HepG2 (cell line): ENCODE measurements around the gene TASOR2. TPM values are rescaled to one million over a fixed set of nuclear protein-coding genes. Genes with fewer than 3 reads are reported as not detected.

Experiments
- ATAC-seq: fragments of 200-7000 bp; cut with Tn5 transposase; 3 replicates; pipeline ENCODE4 v1.9.1; 2020; ENCODE audit warnings: mild to moderate bottlenecking, moderate library complexity
- BruUV-seq: library from RNA; stranded (reverse); fragments of 400-500 nt; replicated peaks from 2 replicates; lab custom pipeline; 2021; lab: Mats Ljungman, UMichigan
- CTCF ChIA-PET: fragments of 300-600 bp; formaldehyde crosslinking; extraction: SDS; loops from one replicate; lab custom pipeline; 2021; ENCODE audit warnings: low total read pairs, inconsistent platforms, low intra/inter-chr PET ratio; lab: Yijun Ruan, JAX
- POLR2A ChIA-PET: fragments of 350-600 bp; sonication (Branson Sonifier 250); formaldehyde crosslinking; loops from one replicate; lab custom pipeline; 2020; ENCODE audit warnings: antibody characterized with exemption, inconsistent platforms; lab: Yijun Ruan, JAX
- DNase-seq: peaks from one replicate; pipeline ENCODE4 v3.0.0-alpha.2; 2015; ENCODE audit warnings: low spot score
- FAIRE-seq: peaks from 3 replicates; lab custom pipeline; 2011; peaks lifted over from hg19 to GRCh38; lab: Jason Lieb, UNC
- H2AFZ ChIP-seq: one replicate; pipeline ENCODE4 v1.6.1; 2011; ENCODE audit warnings: low read length, inconsistent platforms
- H3K27ac ChIP-seq: fragments of 300-600 bp; 3 replicates; pipeline ENCODE4 v1.8.0; 2011; ENCODE audit warnings: mixed run types, mild to moderate bottlenecking, mixed read lengths, low read length, inconsistent platforms; ENCODE audit not compliant: insufficient read depth; ENCODE audit errors: extremely low read length
- H3K27me3 ChIP-seq, 2 experiments: fragments of 200-600 bp in 1 of 2; 2 replicates in 1 of 2; 3 replicates in 1 of 2; pipeline versions ENCODE4 v1.6.0 to v1.8.0; 2011; ENCODE audit warnings: low read length in 2 of 2, mild to moderate bottlenecking in 2 of 2, moderate library complexity in 2 of 2, inconsistent platforms in 1 of 2; ENCODE audit not compliant: insufficient read depth in 2 of 2, control insufficient read depth in 1 of 2
- H3K36me3 ChIP-seq, 2 experiments: fragments of 200-600 bp in 1 of 2; replicated peaks in 1 of 2; 2 replicates in 1 of 2; 3 replicates in 1 of 2; pipeline versions ENCODE4 v1.5.1 to v1.8.0; 2011; ENCODE audit warnings: low read length in 2 of 2, inconsistent platforms in 1 of 2; ENCODE audit not compliant: insufficient read depth in 2 of 2, control insufficient read depth in 1 of 2
- H3K4me1 ChIP-seq: 2 replicates; pipeline ENCODE4 v1.5.1; 2012; ENCODE audit warnings: low read length, inconsistent platforms; ENCODE audit not compliant: insufficient read depth
- H3K4me2 ChIP-seq: 2 replicates; pipeline ENCODE4 v1.6.0; 2011; ENCODE audit warnings: low read depth, low read length, inconsistent platforms
- H3K4me3 ChIP-seq, 3 experiments: fragments of 200-600 bp in 1 of 3; sonication (generic), shearing (Covaris generic) in 1 of 3; replicated peaks in 1 of 3; 2 replicates each; pipeline ENCODE4 v1.5.1; 2011 to 2016; ENCODE audit warnings: low read length in 3 of 3, inconsistent platforms in 2 of 3, low read depth in 2 of 3, mild to moderate bottlenecking in 2 of 3, control low read depth in 1 of 3, mixed read lengths in 1 of 3; ENCODE audit not compliant: insufficient read depth in 1 of 3
- H3K79me2 ChIP-seq: one replicate; pipeline ENCODE4 v1.6.1; 2011; ENCODE audit warnings: low read length, inconsistent platforms; ENCODE audit not compliant: insufficient read depth
- H3K9ac ChIP-seq: 2 replicates; pipeline ENCODE4 v1.6.0; 2011; ENCODE audit warnings: mild to moderate bottlenecking, low read depth, low read length, inconsistent platforms; ENCODE audit not compliant: insufficient read depth
- H3K9me3 ChIP-seq: 2 replicates; pipeline ENCODE4 v1.5.1; 2012; ENCODE audit warnings: mild to moderate bottlenecking, low read length
- H4K20me1 ChIP-seq: 2 replicates; pipeline ENCODE4 v1.6.0; 2011; ENCODE audit warnings: inconsistent platforms, mild to moderate bottlenecking, low read length, moderate library complexity; ENCODE audit not compliant: insufficient read depth
- CBX1 ChIP-seq: IDR thresholded peaks from one replicate; pipeline ENCODE4 v1.6.1; 2016; ENCODE audit warnings: antibody characterized with exemption, low read depth
- ESRRA ChIP-seq: sonication (generic); formaldehyde crosslinking; IDR thresholded peaks from 2 replicates; pipeline ENCODE4 v1.5.1; 2020; ENCODE audit warnings: mild to moderate bottlenecking, low read depth, missing genetic modification reagents
- KAT8 ChIP-seq: IDR thresholded peaks from 2 replicates; pipeline ENCODE4 v1.6.1; 2016; ENCODE audit warnings: missing genetic modification reagents, missing compliant biosample characterization
- RBM39 ChIP-seq: fragments of 200-400 bp; formaldehyde crosslinking; IDR thresholded peaks from one replicate; pipeline ENCODE4 v1.6.1; 2018; ENCODE audit warnings: antibody characterized with exemption, mild to moderate bottlenecking, low read depth, low read length; ENCODE audit not compliant: poor library complexity, severe bottlenecking
- SALL1 ChIP-seq: sonication (generic); formaldehyde crosslinking; IDR thresholded peaks from 2 replicates; pipeline ENCODE4 v1.8.0; 2022; ENCODE audit warnings: mild to moderate bottlenecking, missing genetic modification reagents
- SOX5 ChIP-seq: IDR thresholded peaks from 2 replicates; pipeline ENCODE4 v1.6.1; 2016; ENCODE audit warnings: borderline replicate concordance
- ZNF335 ChIP-seq: sonication (generic); formaldehyde crosslinking; IDR thresholded peaks from 2 replicates; pipeline ENCODE4 v1.4.0; 2020; ENCODE audit warnings: missing genetic modification reagents
- ZNF350 ChIP-seq: sonication (generic); formaldehyde crosslinking; IDR thresholded peaks from 2 replicates; pipeline ENCODE4 v1.4.0; 2020; ENCODE audit warnings: mild to moderate bottlenecking, low read depth, missing genetic modification reagents, borderline replicate concordance
- ZNF629 ChIP-seq: sonication (generic); formaldehyde crosslinking; conservative IDR thresholded peaks from 2 replicates; pipeline ENCODE4 v1.5.0; 2020; ENCODE audit warnings: missing genetic modification reagents
- ZNF687 ChIP-seq: sonication (generic); formaldehyde crosslinking; IDR thresholded peaks from 2 replicates; pipeline ENCODE4 v1.5.1; 2020; ENCODE audit warnings: mild to moderate bottlenecking, missing genetic modification reagents, moderate library complexity
- WGBS: methylation state at CpG from one replicate; pipeline ENCODE4 v1.1.6; 2017; ENCODE audit warnings: low lambda C conversion rate; 5-methylcytosine and 5-hydroxymethylcytosine counted together
- in situ Hi-C: cut with HindIII; loops from 2 replicates; pipeline ENCODE4 v1.10.0; 2017; ENCODE audit warnings: low pct_unique_long_range_greater_than_20kb; ENCODE audit not compliant: extremely low pct_ligation_motif_present
- intact Hi-C: fragments of 100-400 bp; cut with micrococcal nuclease; formaldehyde crosslinking; loops from one replicate; pipeline ENCODE4 v1.10.0; 2022; ENCODE audit not compliant: unreplicated experiment
- polyA plus RNA-seq, 8 experiments: library from polyadenylated mRNA; depleted of rRNA in 3 of 8; stranded (reverse) in 7 of 8; unstranded in 1 of 8; fragments of >200 nt; fragmentation: Illumina TruSeq in 4 of 8; extraction: Trizol in 4 of 8; gene quantifications; 2 replicates each; pipeline versions ENCODE4 v1.2.1 to v1.2.3, GENCODE V29; 2011 to 2016; ENCODE audit warnings: low read depth in 4 of 8, missing spikeins in 1 of 8, mixed read lengths in 1 of 8; ENCODE audit not compliant: insufficient read depth in 1 of 8
- total RNA-seq, 5 experiments: library from RNA; depleted of rRNA; stranded (reverse); fragments of >200 nt; fragmentation: Illumina TruSeq; extraction: Trizol; gene quantifications; 2 replicates each; pipeline ENCODE4 v1.2.3, GENCODE V29; 2016; ENCODE audit warnings: low read depth in 1 of 5
- TF ChIP-seq, protein P1 (sequence below): sonication (generic); formaldehyde crosslinking; IDR thresholded peaks from 2 replicates; pipeline ENCODE4 v1.4.0; 2020; ENCODE audit warnings: missing genetic modification reagents, mild to moderate bottlenecking, borderline replicate concordance

The TASOR2 gene
- total and polyA plus RNA-seq, 2 of the 13 experiments (the other 11 are each of a cell fraction or from before 2014, with no cell fraction given) = 24.2 to 55.3 TPM

DNA sequence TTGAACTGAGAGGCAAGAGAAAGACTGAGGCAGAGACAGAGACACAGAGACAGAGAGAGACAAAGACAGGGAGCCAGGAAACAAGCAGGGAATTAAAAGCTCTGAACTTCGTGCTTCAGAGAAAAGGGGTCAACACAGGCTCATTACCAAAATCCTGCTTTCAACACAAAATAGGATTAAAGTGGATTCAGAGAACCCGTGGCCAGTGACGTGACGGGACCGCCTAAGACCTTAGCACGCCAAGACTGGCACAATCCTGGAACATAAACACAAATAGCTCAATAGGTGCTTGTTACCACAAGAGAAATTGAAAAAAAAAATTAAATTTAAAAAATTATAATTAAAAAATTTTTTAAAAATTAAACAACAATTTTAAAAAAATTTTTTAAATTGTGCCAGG, 39.7 kb upstream of the TASOR2 start:
- Histone ChIP-seq H3K9ac (no peak overlapping the region), H3K4me2 (no peak overlapping the region)
- ATAC-seq = no peak

DNA sequence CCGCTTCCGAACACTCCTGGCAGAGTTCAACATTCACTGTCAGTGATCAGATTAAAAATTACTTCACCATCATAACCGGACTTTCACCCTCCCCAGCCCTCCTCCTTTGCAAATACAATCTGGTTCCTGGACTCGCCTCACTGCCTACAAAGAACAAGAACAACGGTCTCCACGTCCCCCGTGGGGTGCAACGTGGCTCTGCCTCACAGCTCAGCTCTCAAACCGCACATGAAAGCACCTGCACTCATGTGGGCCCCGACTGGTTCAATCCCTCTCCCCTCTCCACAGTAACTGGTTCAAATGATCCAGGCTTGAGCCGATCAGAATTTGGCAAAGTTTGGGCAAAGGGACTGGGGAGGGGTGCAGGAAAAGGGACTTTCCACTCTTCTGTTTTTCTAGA, 39.3 kb upstream of the TASOR2 start:
- in situ Hi-C loops = no loop called here
- Histone ChIP-seq H3K4me2 (no peak overlapping the region), H2AFZ (no peak overlapping the region), H4K20me1 (no peaks in the 10 kb centered on the region), H3K9ac (no peak overlapping the region), H3K27me3 (no peaks in the 10 kb centered on the region), H3K4me3 (no peak overlapping the region), H3K36me3 (peaks cover 3 to 20% of the 10 kb centered on the region in 2 experiments; a peak in 4 of 5 replicates), H3K79me2 (no peaks in the 10 kb centered on the region), H3K27ac (no peak overlapping the region), H3K9me3 (no peaks in the 10 kb centered on the region), H3K4me1 (peaks cover 17% of the 10 kb centered on the region)
- TF ChIP-seq SOX5 (CRISPR knock-in tag) (no peak), SALL1 (CRISPR knock-in tag) (peak; percentile 55; the same call in 1 of the 2 replicates), ZNF687 (peak; percentile 3; the same call in 1 of the 2 replicates), ZNF350 (CRISPR knock-in tag) (no peak)
- TF ChIP-seq, protein P1, sequence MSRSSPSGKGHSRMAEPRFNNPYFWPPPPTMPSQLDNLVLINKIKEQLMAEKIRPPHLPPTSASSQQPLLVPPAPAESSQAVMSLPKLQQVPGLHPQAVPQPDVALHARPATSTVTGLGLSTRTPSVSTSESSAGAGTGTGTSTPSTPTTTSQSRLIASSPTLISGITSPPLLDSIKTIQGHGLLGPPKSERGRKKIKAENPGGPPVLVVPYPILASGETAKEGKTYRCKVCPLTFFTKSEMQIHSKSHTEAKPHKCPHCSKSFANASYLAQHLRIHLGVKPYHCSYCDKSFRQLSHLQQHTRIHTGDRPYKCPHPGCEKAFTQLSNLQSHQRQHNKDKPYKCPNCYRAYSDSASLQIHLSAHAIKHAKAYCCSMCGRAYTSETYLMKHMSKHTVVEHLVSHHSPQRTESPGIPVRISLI = no peak
- DNase-seq = no peak
- peak; percentile 65 for ATAC-seq
- no TSS peak for BruUV-seq
- CTCF ChIA-PET = no interaction called here
- 75% methylated on average over 11 of the region's 11 CpGs for WGBS
- POLR2A ChIA-PET = no interaction called here
- no peak for FAIRE-seq
- intact Hi-C loops = no loop called here

More for the DNA sequence above, 39.7 kb upstream of the TASOR2 start:
- FAIRE-seq (no peak), DNase-seq (no peak)
- 97% methylated on average over 6 of the region's 6 CpGs for WGBS
- Histone ChIP-seq H3K9me3 (no peaks in the 10 kb centered on the region), H3K4me1 (peaks cover 17% of the 10 kb centered on the region), H3K27me3 (no peaks in the 10 kb centered on the region), H3K79me2 (no peaks in the 10 kb centered on the region), H3K4me3 (no peak overlapping the region), H2AFZ (no peak overlapping the region), H4K20me1 (no peaks in the 10 kb centered on the region), H3K27ac (no peak overlapping the region), H3K36me3 (peaks cover 3 to 20% of the 10 kb centered on the region in 2 experiments; a peak in 4 of 5 replicates)
- BruUV-seq = no TSS peak
- intact Hi-C loops = no loop called here
- CTCF ChIA-PET = no interaction called here
- in situ Hi-C loops = no loop called here
- POLR2A ChIA-PET = no interaction called here
- TF ChIP-seq ESRRA (CRISPR knock-in tag) (no peak), ZNF629 (no peak), CBX1 (no peak), KAT8 (CRISPR knock-in tag) (no peak), ZNF335 (CRISPR knock-in tag) (no peak), RBM39 (no peak)
